Activated T-cell treated with anti-CD3 and anti-CD28 coated beads, Interleukin-2, amount 50 U/mL, for 72 hours (primary cell): ENCODE results near the gene DNAJC28. TPM values are rescaled to one million over a fixed set of nuclear protein-coding genes. Genes with fewer than 3 reads are reported as not detected.
"Not testable (repeated sequence)": the region's sequence is repeated elsewhere in the genome, so short reads cannot be mapped to it uniquely, and the experiment has no call there.

Source experiments
- ATAC-seq, 2 donors: fragments of 150-1000 bp; cut with Tn5 transposase; replicated peaks in 1 of 2; 2 replicates each; pipeline ENCODE4 v1.10.0; 2021; ENCODE audit warnings: moderate library complexity in 2 of 2, mild to moderate bottlenecking in 1 of 2
- DNase-seq, 2 donors: peaks; one replicate each; pipeline ENCODE4 v3.0.0; 2021 to 2022; ENCODE audit warnings: mixed read lengths in 1 of 2
- H3K27ac Mint-ChIP-seq: one replicate; pipeline ENCODE4 v1.8.0; 2022; ENCODE audit warnings: mild to moderate bottlenecking, moderate library complexity, mixed read lengths
- H3K27me3 Mint-ChIP-seq: one replicate; pipeline ENCODE4 v1.8.0; 2022; ENCODE audit warnings: low read depth, mixed read lengths
- H3K36me3 Mint-ChIP-seq, 2 donors: one replicate each; pipeline ENCODE4 v1.8.0; 2022; ENCODE audit warnings: mixed read lengths in 2 of 2, mild to moderate bottlenecking in 1 of 2; ENCODE audit not compliant: insufficient read depth in 2 of 2
- H3K4me1 Mint-ChIP-seq: one replicate; pipeline ENCODE4 v1.8.0; 2022; ENCODE audit warnings: low read depth, mixed read lengths
- H3K4me3 Mint-ChIP-seq, 2 donors: one replicate each; pipeline ENCODE4 v1.8.0; 2022; ENCODE audit warnings: mild to moderate bottlenecking in 2 of 2, mixed read lengths in 2 of 2, moderate library complexity in 2 of 2
- H3K9me3 Mint-ChIP-seq, 2 donors: one replicate each; pipeline ENCODE4 v1.8.0; 2022; ENCODE audit warnings: mixed read lengths in 2 of 2
- total RNA-seq, 2 donors: library from RNA; stranded (reverse); gene quantifications; one replicate each; pipeline ENCODE4 v1.2.3, GENCODE V29; 2022

The DNAJC28 gene
- total RNA-seq, 2 donors from 2014 or later, result 0.55 to 1.00 TPM

GRCh38 chr21:33507003-33507402, 15.5 kb upstream of the DNAJC28 start:
- H3K27me3 Mint-ChIP-seq, DNase-seq: not testable (repeated sequence)
- H3K36me3 Mint-ChIP-seq, result peaks cover 7 to 63% of the 10 kb centered on the region in 2 donors

GRCh38 chr21:33505833-33506232, 14.3 kb upstream of the DNAJC28 start:
- no peaks in the 10 kb centered on the region for H3K9me3 Mint-ChIP-seq
- H3K27me3 Mint-ChIP-seq, result no peaks in the 10 kb centered on the region
- DNase-seq (no peak), ATAC-seq (no peak)
- no peak overlapping the region for H3K4me3 Mint-ChIP-seq
- H3K27ac Mint-ChIP-seq, result peak overlapping the region; percentile 33
- H3K4me1 Mint-ChIP-seq, result no peaks in the 10 kb centered on the region
- H3K36me3 Mint-ChIP-seq, result peaks cover 6 to 56% of the 10 kb centered on the region in 2 donors

More at GRCh38 chr21:33507003-33507402, 15.5 kb upstream of the DNAJC28 start:
- not testable (repeated sequence) for ATAC-seq, H3K9me3 Mint-ChIP-seq, H3K27ac Mint-ChIP-seq, H3K4me3 Mint-ChIP-seq, H3K4me1 Mint-ChIP-seq

GRCh38 chr21:33496345-33496744, 4.8 kb upstream of the DNAJC28 start:
- no peak overlapping the region for H3K4me3 Mint-ChIP-seq

GRCh38 chr21:33495743-33496142, 4.2 kb upstream of the DNAJC28 start:
- ATAC-seq, result no peak
- Mint-ChIP-seq H3K4me1 (peaks cover 14% of the 10 kb centered on the region), H3K27ac (no peak overlapping the region), H3K27me3 (no peaks in the 10 kb centered on the region), H3K36me3 (no peaks in the 10 kb centered on the region), H3K9me3 (no peaks in the 10 kb centered on the region), H3K4me3 (no peak overlapping the region)
- DNase-seq, result no peak

More at GRCh38 chr21:33496345-33496744, 4.8 kb upstream of the DNAJC28 start:
- no peaks in the 10 kb centered on the region for H3K36me3 Mint-ChIP-seq
- H3K4me1 Mint-ChIP-seq, result peaks cover 12% of the 10 kb centered on the region
- ATAC-seq (no peak), DNase-seq (no peak)
- no peaks in the 10 kb centered on the region for H3K27me3 Mint-ChIP-seq
- no peak overlapping the region for H3K27ac Mint-ChIP-seq
- H3K9me3 Mint-ChIP-seq, result no peaks in the 10 kb centered on the region

GRCh38 chr21:33493756-33494155, 2.2 kb upstream of the DNAJC28 start:
- peaks cover 18% of the 10 kb centered on the region for H3K4me1 Mint-ChIP-seq
- H3K27ac Mint-ChIP-seq, result no peak overlapping the region
- no peaks in the 10 kb centered on the region for H3K36me3 Mint-ChIP-seq
- H3K27me3 Mint-ChIP-seq, result no peaks in the 10 kb centered on the region
- no peaks in the 10 kb centered on the region for H3K9me3 Mint-ChIP-seq
- no peak for ATAC-seq
- no peak for DNase-seq
- peak overlapping the region in 1 of 2 donors; percentile 31 for H3K4me3 Mint-ChIP-seq

- peak overlapping the region; percentile 32 to 87 for H3K4me3 Mint-ChIP-seq
- H3K9me3 Mint-ChIP-seq, result no peaks in the 10 kb centered on the region
Measured at GRCh38 chr21:33492571-33492970, 1.1 kb upstream of the DNAJC28 start.

GRCh38 chr21:33490991-33491372, 534 bp downstream of the DNAJC28 start:
- peak overlapping the region; percentile 91 for H3K27ac Mint-ChIP-seq
- ATAC-seq, result no peak
- peak overlapping the region; percentile 87 for H3K4me3 Mint-ChIP-seq

More at GRCh38 chr21:33492571-33492970, 1.1 kb upstream of the DNAJC28 start:
- H3K27me3 Mint-ChIP-seq, result no peaks in the 10 kb centered on the region
- H3K27ac Mint-ChIP-seq, result no peak overlapping the region
- H3K36me3 Mint-ChIP-seq, result no peaks in the 10 kb centered on the region
- ATAC-seq (no peak), DNase-seq (no peak)
- peaks cover 18% of the 10 kb centered on the region for H3K4me1 Mint-ChIP-seq

GRCh38 chr21:33488936-33489335, 2.6 kb downstream of the DNAJC28 start:
- H3K27ac Mint-ChIP-seq, result peak overlapping the region; percentile 47
- ATAC-seq, result no peak

More at GRCh38 chr21:33490991-33491372, 534 bp downstream of the DNAJC28 start:
- no peaks in the 10 kb centered on the region for H3K27me3 Mint-ChIP-seq
- no peaks in the 10 kb centered on the region for H3K9me3 Mint-ChIP-seq
- H3K4me1 Mint-ChIP-seq, result peaks cover 18% of the 10 kb centered on the region
- no peak for DNase-seq
- no peaks in the 10 kb centered on the region for H3K36me3 Mint-ChIP-seq

GRCh38 chr21:33487996-33488395, 3.5 kb downstream of the DNAJC28 start:
- Mint-ChIP-seq H3K9me3 (no peaks in the 10 kb centered on the region), H3K4me1 (peaks cover 18% of the 10 kb centered on the region), H3K27me3 (no peaks in the 10 kb centered on the region), H3K27ac (no peak overlapping the region), H3K36me3 (no peaks in the 10 kb centered on the region), H3K4me3 (no peak overlapping the region)
- DNase-seq (no peak), ATAC-seq (no peak)

More at GRCh38 chr21:33488936-33489335, 2.6 kb downstream of the DNAJC28 start:
- Mint-ChIP-seq H3K27me3 (no peaks in the 10 kb centered on the region), H3K4me1 (peaks cover 18% of the 10 kb centered on the region), H3K9me3 (no peaks in the 10 kb centered on the region), H3K4me3 (no peak overlapping the region), H3K36me3 (no peaks in the 10 kb centered on the region)
- no peak for DNase-seq

GRCh38 chr21:33481314-33481943, 10.1 kb downstream of the DNAJC28 start:
- H3K4me1 Mint-ChIP-seq, result peaks cover 20% of the 10 kb centered on the region
- H3K27me3 Mint-ChIP-seq, result no peaks in the 10 kb centered on the region
- peaks cover 0 to 2% of the 10 kb centered on the region in 2 donors for H3K36me3 Mint-ChIP-seq
- H3K27ac Mint-ChIP-seq, result no peak overlapping the region
- DNase-seq (no peak), ATAC-seq (no peak)
- peak overlapping the region; percentile 94 to 99 for H3K4me3 Mint-ChIP-seq
- no peaks in the 10 kb centered on the region for H3K9me3 Mint-ChIP-seq

- no peaks in the 10 kb centered on the region for H3K27me3 Mint-ChIP-seq
- peak overlapping the region; percentile 94 for H3K27ac Mint-ChIP-seq
- H3K4me3 Mint-ChIP-seq, result peak overlapping the region; percentile 94 to 99
- H3K9me3 Mint-ChIP-seq, result no peaks in the 10 kb centered on the region
- ATAC-seq, result no peak
- H3K36me3 Mint-ChIP-seq, result peaks cover 0 to 2% of the 10 kb centered on the region in 2 donors
- no peak for DNase-seq
- peaks cover 20% of the 10 kb centered on the region for H3K4me1 Mint-ChIP-seq
Measured at GRCh38 chr21:33480481-33481103, 10.9 kb downstream of the DNAJC28 start.

GRCh38 chr21:33479679-33480480, 11.6 kb downstream of the DNAJC28 start, which contains the start of gene TMEM50B:
TSS of gene TMEM50B (minus strand) at chr21:33479974. CDS start at chr21:33468885, 11,089 bp downstream.
- ATAC-seq (peak; percentile 95), DNase-seq (peak; percentile 96 to 98)
- Mint-ChIP-seq H3K9me3 (no peaks in the 10 kb centered on the region), H3K27me3 (no peaks in the 10 kb centered on the region), H3K27ac (peak within 1 kb of the TSS; percentile 94), H3K4me1 (peaks cover 20% of the 10 kb centered on the region), H3K36me3 (peaks cover 0 to 2% of the 10 kb centered on the region in 2 donors), H3K4me3 (peak within 1 kb of the TSS; percentile 94 to 99)
